SK-N-SH treated with all-trans-retinoic acid at 6 μM for 48 hours (cell line): ENCODE measurements around the gene GABARAPL1.

Source experiments
- ATAC-seq: fragments of 200-7000 bp; cut with Tn5 transposase; 3 replicates; pipeline ENCODE4 v1.9.1; 2020; ENCODE audit warnings: mild to moderate bottlenecking, moderate library complexity
- ARNTL ChIP-seq: fragments of 450-650 bp; formaldehyde crosslinking; IDR thresholded peaks from 2 replicates; pipeline ENCODE4 v1.5.0; 2020; ENCODE audit warnings: low read depth, mild to moderate bottlenecking, moderate library complexity, borderline replicate concordance
- CREB5 ChIP-seq: fragments of 250-450 bp; sonication (Bioruptor Pico); IDR thresholded peaks from 2 replicates; pipeline ENCODE4 v1.5.1; 2020; ENCODE audit warnings: low read depth, mild to moderate bottlenecking, moderate library complexity
- CSDC2 ChIP-seq: fragments of 250-450 bp; sonication (Bioruptor Pico); IDR thresholded peaks from 2 replicates; pipeline ENCODE4 v1.5.0; 2020; ENCODE audit warnings: mild to moderate bottlenecking, moderate library complexity
- ESRRG ChIP-seq: fragments of 250-450 bp; sonication (Bioruptor Pico); IDR thresholded peaks from 2 replicates; pipeline ENCODE4 v1.6.1; 2021; ENCODE audit warnings: mild to moderate bottlenecking
- GLIS3 ChIP-seq: fragments of 250-450 bp; sonication (Bioruptor Pico); IDR thresholded peaks from 2 replicates; pipeline ENCODE4 v1.5.0; 2020; ENCODE audit warnings: mild to moderate bottlenecking, moderate library complexity
- ISL1 ChIP-seq: fragments of 250-450 bp; sonication (Bioruptor Pico); IDR thresholded peaks from 2 replicates; pipeline ENCODE4 v2.1.2; 2022; ENCODE audit warnings: mild to moderate bottlenecking, moderate library complexity
- POU6F1 ChIP-seq: fragments of 250-450 bp; sonication (Bioruptor Pico); IDR thresholded peaks from 2 replicates; pipeline ENCODE4 v1.8.0; 2021; ENCODE audit warnings: low read depth, mild to moderate bottlenecking, moderate library complexity, borderline replicate concordance
- PPARA ChIP-seq: fragments of 250-450 bp; sonication (Bioruptor Pico); IDR thresholded peaks from 2 replicates; pipeline ENCODE4 v1.5.0; 2020; ENCODE audit warnings: mild to moderate bottlenecking, borderline replicate concordance
- RARB ChIP-seq: fragments of 250-450 bp; sonication (Bioruptor Pico); IDR thresholded peaks from 2 replicates; pipeline ENCODE4 v1.8.0; 2021; ENCODE audit warnings: mild to moderate bottlenecking, moderate library complexity
- SNAI2 ChIP-seq: fragments of 250-450 bp; sonication (Bioruptor Pico); IDR thresholded peaks from 2 replicates; pipeline ENCODE4 v1.5.0; 2020; ENCODE audit warnings: mild to moderate bottlenecking, moderate library complexity
- TCF4 ChIP-seq: fragments of 250-450 bp; sonication (Bioruptor Pico); IDR thresholded peaks from 2 replicates; pipeline ENCODE4 v1.8.0; 2021; ENCODE audit warnings: mild to moderate bottlenecking, moderate library complexity, borderline replicate concordance
- TOX ChIP-seq: fragments of 250-450 bp; sonication (Bioruptor Pico); IDR thresholded peaks from 2 replicates; pipeline ENCODE4 v1.8.0; 2021; ENCODE audit warnings: mild to moderate bottlenecking, moderate library complexity, borderline replicate concordance
- TSHZ2 ChIP-seq: fragments of 250-450 bp; sonication (Bioruptor Pico); IDR thresholded peaks from 2 replicates; pipeline ENCODE4 v1.5.0; 2020; ENCODE audit warnings: mild to moderate bottlenecking, moderate library complexity
- ZC3H10 ChIP-seq: fragments of 250-450 bp; sonication (Bioruptor Pico); IDR thresholded peaks from 2 replicates; pipeline ENCODE4 v1.5.1; 2021; ENCODE audit warnings: mild to moderate bottlenecking, moderate library complexity
- ZFP3 ChIP-seq: fragments of 250-450 bp; sonication (Bioruptor Pico); IDR thresholded peaks from 2 replicates; pipeline ENCODE4 v1.5.0; 2020; ENCODE audit warnings: mild to moderate bottlenecking, moderate library complexity
- ZFP30 ChIP-seq: fragments of 450-650 bp; formaldehyde crosslinking; IDR thresholded peaks from 2 replicates; pipeline ENCODE4 v1.5.0; 2022; ENCODE audit warnings: mild to moderate bottlenecking, moderate library complexity
- ZNF565 ChIP-seq: fragments of 450-650 bp; formaldehyde crosslinking; conservative IDR thresholded peaks from 2 replicates; pipeline ENCODE4 v1.5.0; 2020; ENCODE audit warnings: low read depth, mild to moderate bottlenecking, moderate library complexity
- ZNF70 ChIP-seq: fragments of 450-650 bp; formaldehyde crosslinking; IDR thresholded peaks from 2 replicates; pipeline ENCODE4 v1.5.0; 2020; ENCODE audit warnings: mild to moderate bottlenecking, moderate library complexity
- ZNF8 ChIP-seq: fragments of 450-650 bp; formaldehyde crosslinking; IDR thresholded peaks from 2 replicates; pipeline ENCODE4 v1.5.0; 2020; ENCODE audit warnings: mild to moderate bottlenecking, moderate library complexity

Gene GABARAPL1

GRCh38 chr12:10218021-10218420 is 5.3 kb downstream of the GABARAPL1 start:
- ATAC-seq: no peak
- TF ChIP-seq TOX (CRISPR knock-in tag): no peak
- TF ChIP-seq TCF4: no peak
- TF ChIP-seq RARB (CRISPR knock-in tag): no peak
- TF ChIP-seq CSDC2 (CRISPR knock-in tag): no peak
- no peak for TF ChIP-seq POU6F1 (CRISPR knock-in tag)

GRCh38 chr12:10220398-10221077 is 7.9 kb downstream of the GABARAPL1 start:
- no peak for ATAC-seq
- TF ChIP-seq ZNF70 (CRISPR knock-in tag): no peak
- no peak for TF ChIP-seq TSHZ2 (CRISPR knock-in tag)
- TF ChIP-seq ZFP30: no peak
- TF ChIP-seq CREB5: no peak
- TF ChIP-seq ZNF565 (CRISPR knock-in tag): no peak
- no peak for TF ChIP-seq PPARA (CRISPR knock-in tag)

GRCh38 chr12:10221846-10222245 is 9.2 kb downstream of the GABARAPL1 start:
- TF ChIP-seq ZFP3: no peak
- no peak for TF ChIP-seq TSHZ2 (CRISPR knock-in tag)
- TF ChIP-seq POU6F1 (CRISPR knock-in tag): no peak
- TF ChIP-seq ZNF8 (CRISPR knock-in tag): no peak
- no peak for TF ChIP-seq PPARA (CRISPR knock-in tag)
- no peak for TF ChIP-seq ZC3H10 (CRISPR knock-in tag)
- TF ChIP-seq ESRRG: no peak
- no peak for TF ChIP-seq ARNTL (CRISPR knock-in tag)
- no peak for TF ChIP-seq ZFP30
- TF ChIP-seq CSDC2 (CRISPR knock-in tag): no peak
- no peak for TF ChIP-seq ZNF70 (CRISPR knock-in tag)
- no peak for TF ChIP-seq ISL1 (CRISPR knock-in tag)
- TF ChIP-seq GLIS3: no peak
- no peak for TF ChIP-seq SNAI2 (CRISPR knock-in tag)
- ATAC-seq: no peak
